Activated B cell treated with CpG ODN at 0.5 μM for 24 hours (primary cell): ENCODE results near the gene MRPL55. TPM values are rescaled to one million over a fixed set of nuclear protein-coding genes. Genes with fewer than 3 reads are reported as not detected.

Experiments used
- ATAC-seq: fragments of 200-7000 bp; cut with Tn5 transposase; one replicate; pipeline ENCODE4 v1.10.0; 2021; ENCODE audit warnings: low read depth, mild to moderate bottlenecking, moderate library complexity
- CTCF ChIA-PET: fragments of 350-600 bp; sonication (Branson Sonifier 250); formaldehyde crosslinking; loops from one replicate; lab custom pipeline; 2021; ENCODE audit warnings: antibody characterized with exemption; lab: Charles Lee
- POLR2A ChIA-PET: fragments of 350-600 bp; sonication (Branson Sonifier 250); formaldehyde crosslinking; loops from one replicate; lab custom pipeline; 2021; ENCODE audit warnings: antibody characterized with exemption; lab: Charles Lee
- DNase-seq: peaks from one replicate; pipeline ENCODE4 v3.0.0; 2022
- H3K27ac Mint-ChIP-seq: one replicate; pipeline ENCODE4 v1.8.0; 2020; ENCODE audit warnings: mixed read lengths
- H3K27me3 Mint-ChIP-seq: one replicate; pipeline ENCODE4 v1.8.0; 2021; ENCODE audit warnings: mixed read lengths
- H3K36me3 Mint-ChIP-seq: one replicate; pipeline ENCODE4 v1.8.0; 2021; ENCODE audit warnings: low read depth, mixed read lengths
- H3K4me1 Mint-ChIP-seq: one replicate; pipeline ENCODE4 v1.8.0; 2021; ENCODE audit warnings: mixed read lengths
- H3K4me3 Mint-ChIP-seq: one replicate; pipeline ENCODE4 v1.8.0; 2020; ENCODE audit warnings: mild to moderate bottlenecking, mixed read lengths
- H3K9me3 Mint-ChIP-seq: one replicate; pipeline ENCODE4 v1.8.0; 2020; ENCODE audit warnings: mixed read lengths
- intact Hi-C: fragments of 100-400 bp; cut with micrococcal nuclease; formaldehyde crosslinking; loops from one replicate; pipeline ENCODE4 v1.15.1; 2024
- total RNA-seq: library from RNA; stranded (reverse); gene quantifications from 2 replicates; pipeline ENCODE4 v1.2.3, GENCODE V29; 2022
- TF ChIP-seq, protein P1 (sequence below): fragments of 200-600 bp; IDR thresholded peaks from one replicate; pipeline ENCODE4 v1.8.0; 2022; ENCODE audit warnings: antibody characterized with exemption, mild to moderate bottlenecking

The MRPL55 gene
- total RNA-seq, 1 donor from 2014 or later: 34.0 TPM

DNA sequence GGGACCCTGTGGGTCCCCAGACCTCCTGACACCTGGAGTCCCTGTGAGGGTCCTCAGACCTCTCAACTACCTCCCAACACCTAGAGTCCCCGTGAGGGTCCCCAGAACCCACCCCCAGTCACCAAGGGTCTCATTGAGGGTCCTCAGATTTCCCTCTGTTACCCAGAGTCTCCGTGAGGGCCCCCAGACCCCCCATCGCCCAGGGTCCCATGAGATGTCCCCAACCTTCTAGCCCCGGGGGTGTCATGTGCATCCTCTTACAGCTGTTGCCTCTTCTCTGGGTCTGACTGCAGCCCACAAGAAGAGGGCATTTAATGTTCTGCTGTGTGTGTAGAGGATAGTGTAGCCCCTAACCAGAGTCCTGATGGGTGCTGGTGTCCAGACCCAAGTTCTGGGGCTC, 38.7 kb upstream of the MRPL55 start:
- ATAC-seq (no peak), DNase-seq (no peak)
- Mint-ChIP-seq H3K27ac (no peak overlapping the region), H3K36me3 (peaks cover 21% of the 10 kb centered on the region), H3K4me3 (no peak overlapping the region), H3K4me1 (peaks cover 16% of the 10 kb centered on the region), H3K9me3 (no peaks in the 10 kb centered on the region), H3K27me3 (no peaks in the 10 kb centered on the region)
- intact Hi-C loops: no loop called here
- CTCF ChIA-PET: no interaction called here
- POLR2A ChIA-PET: interaction anchor here (1.2 kb wide), 1 partner anchor 17 kb away, joined by 3 read pairs; no protein-coding TSS in a partner anchor
- TF ChIP-seq, protein P1, sequence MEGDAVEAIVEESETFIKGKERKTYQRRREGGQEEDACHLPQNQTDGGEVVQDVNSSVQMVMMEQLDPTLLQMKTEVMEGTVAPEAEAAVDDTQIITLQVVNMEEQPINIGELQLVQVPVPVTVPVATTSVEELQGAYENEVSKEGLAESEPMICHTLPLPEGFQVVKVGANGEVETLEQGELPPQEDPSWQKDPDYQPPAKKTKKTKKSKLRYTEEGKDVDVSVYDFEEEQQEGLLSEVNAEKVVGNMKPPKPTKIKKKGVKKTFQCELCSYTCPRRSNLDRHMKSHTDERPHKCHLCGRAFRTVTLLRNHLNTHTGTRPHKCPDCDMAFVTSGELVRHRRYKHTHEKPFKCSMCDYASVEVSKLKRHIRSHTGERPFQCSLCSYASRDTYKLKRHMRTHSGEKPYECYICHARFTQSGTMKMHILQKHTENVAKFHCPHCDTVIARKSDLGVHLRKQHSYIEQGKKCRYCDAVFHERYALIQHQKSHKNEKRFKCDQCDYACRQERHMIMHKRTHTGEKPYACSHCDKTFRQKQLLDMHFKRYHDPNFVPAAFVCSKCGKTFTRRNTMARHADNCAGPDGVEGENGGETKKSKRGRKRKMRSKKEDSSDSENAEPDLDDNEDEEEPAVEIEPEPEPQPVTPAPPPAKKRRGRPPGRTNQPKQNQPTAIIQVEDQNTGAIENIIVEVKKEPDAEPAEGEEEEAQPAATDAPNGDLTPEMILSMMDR: no peak

DNA sequence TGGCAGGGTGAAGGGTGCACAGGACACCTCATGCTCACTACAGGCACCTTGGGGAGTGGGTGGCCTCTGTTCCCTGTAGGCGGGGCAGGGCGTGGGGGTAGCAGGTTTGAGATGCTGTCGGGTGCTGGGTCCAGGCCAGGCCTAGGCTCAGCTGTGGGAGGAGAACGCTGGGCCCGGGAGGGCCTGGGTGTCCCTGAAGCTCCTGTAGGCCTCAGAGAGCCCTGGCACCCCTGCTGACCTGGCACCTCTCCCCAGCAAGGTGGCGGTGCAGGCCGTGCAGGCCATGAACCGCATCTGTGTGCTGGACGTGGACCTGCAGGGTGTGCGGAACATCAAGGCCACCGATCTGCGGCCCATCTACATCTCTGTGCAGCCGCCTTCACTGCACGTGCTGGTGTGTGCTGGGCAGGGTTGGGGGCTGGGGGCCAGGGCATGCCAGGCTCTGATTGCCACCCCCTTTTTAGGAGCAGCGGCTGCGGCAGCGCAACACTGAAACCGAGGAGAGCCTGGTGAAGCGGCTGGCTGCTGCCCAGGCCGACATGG, 38.1 kb upstream of the MRPL55 start:
- H3K27me3 Mint-ChIP-seq: no peaks in the 10 kb centered on the region
- no peaks in the 10 kb centered on the region for H3K9me3 Mint-ChIP-seq
- DNase-seq: no peak
- TF ChIP-seq, protein P1: no peak
- intact Hi-C loops: no loop called here
- no peak overlapping the region for H3K27ac Mint-ChIP-seq
- ChIA-PET POLR2A (no interaction called here), CTCF (no interaction called here)
- no peak overlapping the region for H3K4me3 Mint-ChIP-seq
- peaks cover 21% of the 10 kb centered on the region for H3K4me1 Mint-ChIP-seq
- no peak for ATAC-seq
- peaks cover 21% of the 10 kb centered on the region for H3K36me3 Mint-ChIP-seq

DNA sequence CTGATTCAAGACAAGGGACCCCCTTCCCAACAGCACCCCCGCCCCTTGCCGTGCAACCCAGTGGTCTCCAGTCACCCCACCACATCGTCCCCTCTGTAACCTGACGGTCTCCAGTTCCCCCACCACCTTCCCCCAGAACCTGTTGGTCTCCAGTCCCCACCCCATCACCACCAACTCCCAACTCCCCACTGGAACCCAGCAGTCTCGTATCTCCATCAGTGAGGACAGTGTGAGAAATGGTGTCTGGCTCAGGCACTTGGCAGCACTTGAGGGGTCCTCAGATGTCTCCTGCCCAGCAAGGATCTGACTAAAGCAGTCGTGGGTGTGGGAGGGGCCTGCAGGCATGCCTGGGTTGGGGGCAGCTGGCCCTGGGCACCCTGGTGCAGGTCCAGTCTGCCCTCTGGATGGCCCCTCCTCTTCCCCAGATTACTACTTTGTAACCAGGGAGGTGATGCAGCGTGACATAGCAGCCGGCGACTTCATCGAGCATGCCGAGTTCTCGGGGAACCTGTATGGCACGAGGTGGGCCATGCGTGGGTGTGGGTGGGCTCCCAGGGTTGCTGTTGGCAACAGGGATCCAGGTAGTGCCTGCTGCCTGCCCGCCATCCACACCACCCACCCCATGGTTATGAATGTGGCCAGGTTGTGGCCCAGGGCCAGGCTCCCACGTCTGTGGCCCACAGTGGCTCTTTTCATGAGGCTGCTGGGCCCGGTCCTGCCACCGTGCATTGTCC, 37.5 kb upstream of the MRPL55 start:
- Mint-ChIP-seq H3K4me1 (peaks cover 28% of the 10 kb centered on the region), H3K9me3 (no peaks in the 10 kb centered on the region), H3K4me3 (no peak overlapping the region), H3K27ac (no peak overlapping the region), H3K36me3 (peaks cover 21% of the 10 kb centered on the region), H3K27me3 (no peaks in the 10 kb centered on the region)
- DNase-seq (no peak), ATAC-seq (no peak)
- intact Hi-C loops: no loop called here
- ChIA-PET POLR2A (no interaction called here), CTCF (no interaction called here)
- TF ChIP-seq, protein P1: no peak

DNA sequence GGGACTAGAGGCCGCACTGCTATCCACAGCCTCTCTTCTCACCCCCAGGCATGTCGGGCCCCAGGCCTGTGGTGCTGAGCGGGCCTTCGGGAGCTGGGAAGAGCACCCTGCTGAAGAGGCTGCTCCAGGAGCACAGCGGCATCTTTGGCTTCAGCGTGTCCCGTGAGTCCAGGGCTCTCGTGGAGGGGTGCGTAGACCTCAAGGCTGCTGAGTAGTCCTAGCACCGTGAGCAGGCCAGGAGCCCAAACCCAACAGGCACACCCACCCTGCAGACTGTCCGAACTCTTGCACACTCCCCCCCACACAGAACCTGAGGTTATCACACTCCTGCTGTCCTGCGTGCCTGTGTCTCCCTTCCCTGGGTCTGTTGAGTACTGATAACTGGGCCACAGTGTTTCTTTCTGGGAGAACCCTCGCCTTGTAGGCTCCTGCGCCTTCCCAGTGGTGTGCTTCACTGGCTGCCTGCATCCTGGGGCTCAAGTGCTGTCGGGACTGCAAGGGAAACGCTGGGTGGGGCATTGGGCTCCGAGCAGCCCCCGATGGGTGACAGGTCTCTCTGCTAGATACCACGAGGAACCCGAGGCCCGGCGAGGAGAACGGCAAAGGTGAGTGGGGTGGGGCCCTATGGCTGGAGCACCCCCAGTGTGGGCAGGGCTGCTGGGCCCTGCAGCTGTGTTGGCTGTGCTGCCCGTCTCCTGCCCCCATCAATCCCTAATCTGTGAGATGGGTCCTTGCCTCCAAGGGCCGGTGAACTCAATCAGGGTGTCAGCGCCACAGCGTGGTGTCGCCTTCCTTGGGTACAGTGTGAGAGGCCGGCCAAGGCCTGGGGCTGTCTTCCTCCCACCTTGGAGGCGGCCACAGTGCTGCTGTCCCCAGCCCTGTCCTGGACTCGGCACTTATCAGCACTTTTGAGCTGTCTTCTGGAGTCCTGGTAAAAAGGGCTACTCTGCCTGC, 36.6 kb upstream of the MRPL55 start:
- intact Hi-C loops: no loop called here
- ATAC-seq: no peak

More for the DNA sequence above, 36.6 kb upstream of the MRPL55 start:
- no peak overlapping the region for H3K27ac Mint-ChIP-seq
- TF ChIP-seq, protein P1: no peak
- POLR2A ChIA-PET: interaction anchor here (2.0 kb wide), 1 partner anchor 20 kb away, joined by 6 read pairs; the partner anchor contains the start of gene IBA57
- peaks cover 36% of the 10 kb centered on the region for H3K4me1 Mint-ChIP-seq
- H3K27me3 Mint-ChIP-seq: no peaks in the 10 kb centered on the region
- CTCF ChIA-PET: no interaction called here
- no peak overlapping the region for H3K4me3 Mint-ChIP-seq
- no peak for DNase-seq
- H3K9me3 Mint-ChIP-seq: no peaks in the 10 kb centered on the region
- H3K36me3 Mint-ChIP-seq: peaks cover 21% of the 10 kb centered on the region
